Measurements from ENCODE around the gene CTCFL.
"Not testable (repeated sequence)": the region's sequence is repeated elsewhere in the genome, so short reads cannot be mapped to it uniquely, and the experiment has no call there.

Gene CTCFL

DNA sequence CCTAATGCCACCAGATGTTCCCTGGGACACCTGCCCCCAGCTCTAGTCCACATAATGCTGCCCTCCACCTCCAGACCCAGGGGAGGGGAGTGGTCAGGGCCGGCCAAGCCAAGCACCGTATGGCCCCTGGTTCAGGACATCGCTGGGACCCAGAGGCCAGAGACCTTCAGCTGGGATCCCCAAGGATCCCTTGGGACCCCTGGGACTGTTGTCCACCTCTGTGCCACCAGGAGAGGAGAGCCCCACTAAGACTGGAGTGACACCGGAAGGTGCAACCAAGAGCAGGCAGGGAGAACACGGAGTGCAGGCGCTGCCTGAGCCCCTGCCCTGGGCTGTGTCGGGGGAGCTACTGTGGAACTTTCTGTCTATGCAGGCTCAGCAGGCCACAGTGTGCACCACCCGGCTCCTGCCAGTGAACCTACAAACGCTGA lies 43.6 kb downstream of the CTCFL start:
- DNase-seq (ENCODE audit: low spot score), result peak; percentile 87

DNA sequence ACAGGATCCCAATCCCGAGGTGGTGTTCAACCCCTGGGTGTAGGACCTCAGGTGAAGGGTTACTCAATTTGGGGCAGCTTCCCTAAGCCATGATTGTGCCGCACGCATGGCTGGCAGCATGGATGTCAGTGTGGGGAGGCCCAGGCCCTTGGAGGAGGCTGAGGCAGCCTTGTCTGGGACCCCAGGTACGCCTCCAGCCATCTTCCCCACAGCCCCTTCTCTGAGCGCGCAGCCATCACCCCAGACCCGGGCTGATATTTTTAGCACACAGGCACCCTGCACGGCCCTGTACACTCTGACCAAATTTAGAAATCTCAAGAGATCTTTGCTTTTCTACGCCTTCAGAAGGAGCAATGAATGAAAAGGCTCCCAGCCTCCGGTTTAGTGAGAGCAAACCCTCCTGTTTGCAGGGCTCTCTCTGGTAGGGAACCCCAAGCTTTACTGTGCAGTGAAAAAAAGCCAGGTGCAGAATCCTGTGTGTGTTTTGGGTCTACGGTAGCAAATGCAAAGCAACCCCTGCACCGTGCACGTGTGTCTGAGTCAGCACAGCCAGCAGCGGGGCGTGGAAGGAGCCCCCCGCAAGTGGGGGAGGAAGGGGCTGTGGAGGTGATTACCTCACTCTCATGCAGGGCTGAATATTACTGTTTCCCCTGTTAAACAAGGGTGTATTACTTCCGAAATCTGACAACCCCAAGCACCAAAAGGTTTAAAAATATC lies 44.3 kb downstream of the CTCFL start:
- peak; percentile 93 for DNase-seq (ENCODE audit: low spot score)

DNA sequence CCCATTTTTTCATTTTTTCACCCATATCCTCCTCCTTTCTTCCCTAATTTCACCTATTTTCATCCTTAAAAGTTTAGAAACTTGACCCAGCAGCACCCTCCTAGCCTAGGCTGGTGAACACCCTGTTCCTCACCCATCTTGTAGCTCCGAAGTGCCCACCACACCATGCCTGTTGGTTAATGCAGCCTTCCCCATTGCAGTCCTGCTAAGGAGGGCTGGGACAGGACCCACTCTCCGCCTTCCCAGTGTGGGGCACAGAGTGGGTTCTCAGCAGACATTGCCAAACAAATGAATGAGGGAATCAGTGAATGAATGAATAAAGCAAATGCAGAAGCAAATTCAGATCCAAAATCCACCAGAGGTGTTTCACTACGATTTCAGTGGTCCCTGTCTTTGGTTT lies 45.7 kb downstream of the CTCFL start:
- DNase-seq (ENCODE audit: low spot score), result no peak

DNA sequence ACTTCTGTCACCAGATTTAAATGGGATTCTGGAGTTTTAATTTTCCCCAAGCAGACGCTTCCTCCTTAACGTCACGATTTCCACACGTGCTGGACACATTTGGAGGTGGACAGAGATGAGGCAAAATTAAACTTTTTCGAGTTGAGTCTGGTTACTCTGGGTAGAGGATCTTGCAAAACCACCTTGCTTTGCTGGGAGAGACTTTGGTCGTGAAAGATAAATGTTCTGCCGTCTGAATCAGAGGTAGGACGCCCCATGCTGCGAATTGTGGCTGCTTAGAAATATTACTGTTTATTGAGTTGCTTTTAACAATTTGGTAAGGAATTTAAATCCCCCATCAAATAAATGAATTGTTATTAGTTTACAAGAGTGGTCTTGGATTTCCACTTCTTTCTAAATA lies 46.8 kb downstream of the CTCFL start:
- no peak for DNase-seq (ENCODE audit: low spot score)

DNA sequence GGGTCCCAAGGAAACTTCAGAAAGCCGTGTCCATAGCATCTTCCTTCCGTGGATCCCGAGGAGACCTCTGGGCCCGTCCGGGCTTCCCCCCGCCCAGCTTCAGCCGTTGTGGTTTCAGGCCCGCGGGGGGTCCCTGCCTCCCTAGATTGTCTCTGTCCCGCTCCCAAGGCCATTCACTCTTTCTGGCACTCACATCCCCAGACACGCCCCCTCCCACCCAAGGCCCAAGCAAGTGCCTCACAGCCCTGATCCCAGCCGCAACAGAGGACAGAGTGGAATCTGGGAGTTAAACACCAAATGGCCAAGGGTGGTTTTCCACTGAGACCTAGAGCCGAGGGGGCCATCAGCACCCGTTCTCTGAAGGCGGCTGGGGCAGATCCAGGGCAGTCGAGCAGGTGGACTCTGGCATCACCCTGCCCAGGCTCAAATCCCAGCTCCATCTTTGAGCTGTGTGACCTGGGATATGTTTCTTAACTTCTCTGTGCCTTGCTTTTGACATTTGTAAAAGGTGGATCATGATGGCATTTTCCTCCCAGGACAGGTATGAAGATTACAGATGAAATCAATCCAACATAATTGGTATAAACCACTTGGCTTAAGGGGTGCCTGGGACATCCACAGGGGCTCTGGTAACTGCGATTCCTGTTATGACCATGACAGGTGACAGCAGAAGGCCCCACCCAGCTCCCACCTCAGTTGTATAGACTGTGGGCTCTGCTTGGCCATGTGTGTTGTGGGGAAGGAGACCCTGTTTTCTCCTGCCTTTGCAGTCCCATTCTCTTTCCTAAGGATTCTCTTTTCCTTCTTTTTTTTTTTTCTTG lies 48.1 kb downstream of the CTCFL start:
- no peak for DNase-seq (ENCODE audit: low spot score)

DNA sequence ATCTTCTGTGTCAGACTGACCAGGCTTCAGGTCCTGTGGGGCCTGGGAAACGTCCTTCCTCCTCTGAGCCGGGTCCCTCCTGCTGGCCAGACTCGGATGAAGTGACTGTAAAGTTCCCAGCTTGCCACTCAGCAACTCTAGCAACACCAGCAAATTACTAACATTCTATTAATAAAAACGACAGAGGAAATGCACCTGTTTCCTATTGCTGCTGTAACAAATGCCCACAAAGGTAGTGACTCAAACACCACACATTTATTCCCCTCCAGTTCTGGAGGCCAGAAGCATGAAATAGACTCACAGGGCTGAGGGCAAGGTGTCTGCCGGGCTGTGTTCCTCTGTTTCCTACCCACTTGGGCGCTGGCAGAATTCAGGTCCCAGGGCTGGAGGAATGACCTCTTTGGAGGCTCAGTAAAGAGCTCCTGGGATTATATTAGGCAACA lies 48.8 kb downstream of the CTCFL start:
- DNase-seq (ENCODE audit: low spot score), result peak; percentile 44

DNA sequence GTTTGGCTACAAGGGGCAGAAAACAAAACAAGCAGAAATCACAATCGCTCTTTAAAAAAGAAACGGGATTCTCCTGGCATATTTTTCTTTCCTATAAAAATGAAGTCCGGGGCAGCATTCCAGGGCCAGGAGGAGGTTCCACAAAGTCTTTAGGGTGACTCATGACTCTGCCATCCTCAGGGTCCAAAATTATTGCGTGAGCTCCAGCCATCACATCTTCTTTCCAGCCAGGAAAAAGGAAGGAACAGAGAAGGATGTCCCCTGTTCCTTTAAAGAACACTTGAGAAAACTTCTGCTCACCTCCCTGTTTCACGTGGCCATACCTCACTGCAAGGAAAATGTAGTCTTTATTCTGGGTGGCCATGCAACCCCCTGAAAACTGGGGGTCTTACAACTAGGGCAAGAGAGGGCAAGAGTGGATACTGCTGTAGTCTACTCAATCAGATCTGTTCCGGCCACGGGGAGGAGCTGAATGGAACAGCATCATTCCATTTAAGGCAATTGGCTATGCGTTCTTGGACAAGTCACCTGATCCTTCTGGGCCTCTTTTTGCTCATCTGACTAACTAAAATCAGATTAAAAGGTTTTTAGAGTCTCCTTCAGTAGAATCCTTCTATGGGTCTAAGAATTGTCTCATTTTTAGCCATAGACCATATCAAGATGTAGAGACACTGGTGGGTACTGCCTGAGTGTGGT lies 49.4 kb downstream of the CTCFL start:
- no peak for DNase-seq (ENCODE audit: low spot score)

DNA sequence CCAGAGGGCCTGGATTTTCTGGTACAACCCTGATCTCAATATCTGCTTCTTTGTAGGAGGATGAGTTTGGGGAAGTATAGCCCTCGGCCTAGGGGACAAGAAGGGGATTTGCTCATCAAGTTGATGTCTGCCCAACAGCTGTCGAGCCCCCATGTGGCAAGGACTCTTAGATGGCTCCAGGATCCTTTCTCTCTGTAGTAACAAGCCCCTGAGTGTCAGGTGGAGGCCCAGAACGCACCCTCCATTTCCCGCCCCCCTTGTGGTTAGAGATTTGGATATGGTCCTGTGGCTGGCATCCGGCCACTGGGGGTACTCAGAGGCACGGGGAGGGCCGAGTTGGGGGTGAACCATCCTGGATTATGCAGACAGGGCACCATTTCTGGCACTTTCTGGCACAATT lies 50.1 kb downstream of the CTCFL start:
- DNase-seq (ENCODE audit: low spot score), result peak; percentile 35

DNA sequence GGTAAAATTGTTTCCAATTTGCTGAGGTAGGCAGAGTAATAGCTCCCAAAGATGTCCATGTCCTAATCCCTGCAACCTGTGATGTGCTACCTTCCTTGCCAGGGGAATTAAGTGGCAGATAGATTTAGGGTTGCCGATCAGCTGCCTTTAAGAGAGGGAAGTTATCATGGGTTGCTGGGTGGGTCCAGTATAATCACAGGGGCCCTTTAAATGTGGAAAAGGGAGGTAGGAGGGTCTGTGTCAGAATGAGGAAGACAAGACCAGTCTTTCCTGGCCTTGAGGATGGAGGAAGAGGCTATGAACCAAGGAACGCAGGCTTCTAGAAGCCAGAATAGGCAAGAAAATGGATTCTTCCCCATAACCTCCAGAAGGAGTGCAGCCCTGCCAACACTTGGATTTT lies 50.7 kb downstream of the CTCFL start:
- DNase-seq (ENCODE audit: low spot score), result no peak

DNA sequence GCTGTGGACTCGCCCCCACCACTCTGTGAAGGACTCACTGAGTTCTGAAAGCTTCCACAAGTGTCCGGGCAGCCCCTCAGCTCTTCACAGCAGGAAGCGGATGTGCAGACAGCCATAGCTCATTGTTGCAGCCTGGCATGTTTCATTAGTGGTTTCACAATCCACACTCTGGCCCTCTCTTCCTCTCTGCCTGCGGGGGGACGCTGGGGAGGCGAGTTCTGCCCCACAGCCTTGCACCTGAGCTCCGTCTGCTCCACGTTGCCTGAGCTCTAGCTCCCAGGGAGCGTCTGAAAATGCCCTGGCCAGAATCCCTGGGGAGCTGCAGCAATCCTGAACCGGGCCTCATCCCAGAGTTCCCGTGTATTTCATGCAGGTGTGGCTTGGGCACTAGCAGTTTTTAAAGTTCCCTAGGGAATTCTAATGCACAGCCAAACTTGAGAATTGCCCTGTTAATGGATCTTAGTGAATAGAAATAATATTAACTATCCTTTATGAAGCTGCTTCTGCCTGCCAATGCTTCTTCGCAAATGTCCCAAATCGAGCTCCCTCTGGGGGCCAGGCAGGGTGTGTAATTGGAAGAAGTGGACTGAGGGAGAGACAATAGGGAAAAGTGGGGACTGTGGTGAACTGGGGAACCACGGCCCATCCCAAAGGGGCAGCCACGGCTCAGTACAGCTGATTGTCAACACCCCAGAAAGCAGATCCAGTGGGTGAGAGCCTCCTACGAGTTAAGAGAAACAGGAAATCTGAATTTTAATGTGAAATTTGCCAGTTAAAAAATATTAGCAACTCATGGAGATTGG lies 51.5 kb downstream of the CTCFL start:
- peak; percentile 57 for DNase-seq (ENCODE audit: low spot score)

DNA sequence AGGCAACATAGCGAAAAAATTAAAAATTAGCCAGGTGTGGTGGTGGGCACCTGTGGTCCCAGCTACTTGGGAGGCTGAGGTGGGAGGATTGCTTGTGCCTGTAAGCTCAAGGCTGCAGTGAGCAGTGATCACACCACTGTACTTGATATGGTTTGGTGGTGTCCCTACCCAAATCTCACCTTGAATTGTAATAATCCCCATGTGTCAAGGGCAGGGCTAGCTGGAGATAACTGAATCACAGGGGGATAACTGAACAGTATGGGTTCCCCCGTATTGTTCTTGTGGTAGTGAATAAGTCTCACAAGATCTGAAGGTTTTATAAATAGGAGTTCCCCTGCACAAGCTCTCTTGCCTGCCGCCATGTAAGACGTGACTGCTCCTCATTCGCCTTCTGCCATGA lies 52.5 kb downstream of the CTCFL start:
- not testable (repeated sequence) for DNase-seq (ENCODE audit: low spot score)

DNA sequence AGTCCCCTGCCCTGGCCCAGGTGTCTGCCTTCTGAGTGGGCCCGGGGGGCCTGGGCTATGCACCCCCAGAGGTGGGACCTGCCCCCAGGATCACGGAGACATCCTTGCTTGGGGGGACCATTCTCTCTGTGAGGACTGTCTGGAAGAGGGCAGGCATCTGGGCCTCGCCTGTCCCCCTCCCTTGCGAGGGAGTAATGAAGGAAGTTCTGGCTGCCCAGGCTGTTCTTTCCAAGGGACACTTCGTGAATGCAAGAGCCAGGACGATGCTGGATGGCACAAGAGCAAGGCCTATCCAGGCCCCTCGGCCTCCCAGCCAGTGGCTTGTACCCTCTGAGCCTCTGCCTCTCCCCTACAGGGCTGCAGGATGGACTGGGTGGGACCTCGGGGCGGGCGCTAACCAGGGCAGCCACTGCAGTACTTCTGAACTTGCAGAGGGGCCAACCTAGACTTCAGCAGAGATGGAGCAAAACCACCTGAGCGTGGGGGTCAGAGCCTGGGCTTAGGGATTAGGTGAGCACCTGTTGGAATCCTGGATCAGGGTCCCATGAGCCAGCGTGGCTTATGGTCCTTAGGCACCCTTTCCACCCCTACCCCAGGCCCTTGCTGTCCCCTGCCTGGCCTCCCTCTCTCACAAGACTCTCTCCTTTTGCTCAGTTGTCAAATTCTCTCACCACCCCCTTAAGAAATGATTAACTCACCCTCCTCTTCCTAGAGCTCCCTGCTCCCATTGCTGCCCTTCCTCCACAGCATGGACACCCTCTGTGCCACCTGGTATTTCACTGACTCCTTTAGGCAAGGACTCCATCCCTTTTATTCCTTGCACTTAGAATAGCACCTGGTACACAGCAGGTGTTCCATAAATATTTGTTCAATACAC lies 53.2 kb downstream of the CTCFL start:
- DNase-seq (ENCODE audit: low spot score), result no peak

DNA sequence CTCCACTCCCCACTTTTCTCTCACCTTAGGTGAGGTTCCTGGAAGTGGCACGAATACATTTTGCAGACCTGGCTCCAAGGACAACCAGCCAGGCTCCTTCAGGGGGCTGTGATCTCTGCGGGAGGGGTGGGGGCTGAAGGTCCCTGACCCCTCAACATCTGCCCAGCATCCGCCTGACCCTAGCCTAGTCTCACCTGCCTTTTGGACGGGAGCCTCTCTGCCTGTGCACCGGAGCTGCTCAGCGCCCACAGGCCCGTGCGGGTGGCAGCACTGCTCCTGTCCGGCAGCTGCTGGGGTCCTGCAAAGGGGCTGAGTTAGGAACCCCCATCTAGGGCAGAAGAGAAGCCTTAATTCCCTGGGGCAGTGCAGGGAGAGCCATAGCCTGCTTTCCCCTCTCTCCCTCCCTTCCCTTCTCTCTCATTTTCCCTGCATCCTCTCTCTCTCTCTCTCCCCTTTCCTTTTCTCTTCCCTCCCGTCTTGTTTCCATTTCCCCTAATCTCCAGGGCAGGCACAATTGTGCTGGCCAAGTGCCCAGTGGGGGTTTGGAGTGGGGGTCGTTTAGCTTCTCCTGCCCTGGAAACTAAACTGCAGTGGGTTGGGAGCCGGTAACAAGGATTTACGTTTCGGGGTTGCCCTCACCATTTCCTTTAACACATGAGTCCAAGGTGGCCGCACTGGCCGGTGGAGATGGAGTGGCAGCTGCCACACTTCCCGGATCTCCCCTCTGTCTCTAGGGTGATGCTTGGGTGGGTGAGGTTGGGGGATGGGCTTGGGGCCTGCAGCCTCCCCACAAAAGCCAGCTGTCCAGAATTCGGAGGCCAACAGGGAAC lies 54.1 kb downstream of the CTCFL start:
- no peak for DNase-seq (ENCODE audit: low spot score)

DNA sequence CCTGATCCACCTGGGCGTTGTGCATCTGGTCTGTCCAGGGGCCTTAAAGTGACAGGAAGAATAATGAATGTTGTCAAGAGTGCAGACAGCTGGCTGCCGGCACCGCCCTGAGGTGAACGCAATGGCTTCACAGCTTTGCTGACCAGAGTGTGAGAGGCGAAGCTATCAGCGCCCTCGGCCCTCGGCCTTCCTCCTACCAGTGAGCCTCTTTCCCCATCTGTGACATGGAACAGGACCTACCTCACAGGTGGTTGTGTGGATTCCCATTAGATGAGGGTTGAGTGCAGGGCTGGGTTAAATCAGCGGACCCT lies 54.8 kb downstream of the CTCFL start:
- no peak for DNase-seq (ENCODE audit: low spot score)

DNA sequence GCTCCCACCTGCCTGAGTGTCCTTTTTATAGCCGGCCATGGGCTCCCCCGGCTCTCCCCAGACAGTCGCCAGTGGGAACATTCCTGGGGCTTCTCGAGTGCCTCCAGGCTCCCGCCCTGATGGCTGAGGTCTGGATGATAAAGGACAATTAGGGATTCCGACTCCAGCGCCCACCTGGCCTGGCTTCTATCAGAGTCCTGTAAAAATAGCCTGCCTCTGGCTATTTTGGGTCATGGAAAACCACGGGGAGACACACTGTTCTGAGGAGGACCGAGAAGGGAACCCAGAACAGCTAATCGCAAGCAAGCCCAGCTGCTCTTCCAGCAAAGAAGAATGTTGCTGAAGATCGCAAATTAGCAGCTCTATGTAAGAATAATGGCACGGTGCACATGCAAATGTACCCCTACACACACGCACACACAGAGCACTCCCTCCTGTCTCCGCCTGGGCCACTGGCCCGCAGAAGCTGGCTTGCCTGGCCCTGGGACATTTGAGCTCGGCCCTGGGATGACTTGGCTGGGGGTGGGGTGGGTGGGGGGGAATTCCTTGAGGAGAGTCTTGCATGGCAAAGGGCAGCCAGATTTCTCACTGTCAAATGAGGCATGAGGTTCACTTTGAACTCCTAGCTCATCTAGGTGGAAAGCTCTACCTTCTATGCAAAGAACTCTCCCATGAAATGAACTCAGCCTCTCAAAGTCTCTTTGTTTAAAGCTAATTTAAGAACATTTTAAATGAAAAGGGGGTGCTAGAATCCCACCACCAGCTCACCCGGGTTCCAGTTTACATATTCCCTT lies 55.3 kb downstream of the CTCFL start:
- peak; percentile 69 for DNase-seq (ENCODE audit: low spot score)

DNA sequence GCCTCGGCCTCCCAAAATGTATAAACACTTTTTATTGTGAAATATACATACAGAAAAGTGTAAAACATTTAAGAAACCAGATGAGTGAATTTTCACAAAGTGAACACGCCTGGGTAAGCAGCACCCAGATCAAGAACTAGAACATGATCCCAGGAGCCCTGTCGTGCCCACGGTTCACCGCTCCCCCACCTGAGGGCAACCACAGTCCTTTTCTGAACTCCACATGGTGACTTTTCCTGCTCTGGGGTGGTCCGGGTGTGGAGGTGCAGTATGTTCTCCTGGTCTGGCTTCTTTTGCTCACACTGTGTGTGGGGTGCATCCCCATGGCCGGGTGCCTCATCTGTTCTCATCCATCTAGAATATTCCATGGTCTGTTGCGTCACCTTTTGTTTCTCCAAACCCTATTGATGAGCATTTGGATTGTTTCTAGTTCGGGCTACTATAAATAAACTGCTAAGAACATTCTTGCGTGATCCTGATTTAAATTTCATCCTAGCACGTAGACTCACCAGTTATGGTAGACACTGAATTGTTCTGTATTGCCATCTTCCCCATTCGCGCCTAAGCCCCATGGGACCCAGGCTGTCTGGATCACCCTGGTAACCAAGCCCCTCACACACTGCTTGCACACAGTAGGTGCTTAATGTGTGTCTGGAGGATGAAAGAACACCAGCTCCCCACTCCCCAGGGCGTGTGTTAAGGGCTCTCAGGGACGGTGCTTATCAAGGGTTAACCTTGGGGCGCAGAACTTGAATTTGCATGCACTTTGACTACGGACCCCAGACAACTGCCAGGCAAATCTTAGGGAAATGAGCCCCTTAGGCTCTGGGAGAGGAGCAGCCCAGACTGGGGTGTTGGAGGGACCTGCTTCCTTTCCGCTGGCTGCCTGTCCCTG lies 56.2 kb downstream of the CTCFL start:
- DNase-seq (ENCODE audit: low spot score), result peak; percentile 72

DNA sequence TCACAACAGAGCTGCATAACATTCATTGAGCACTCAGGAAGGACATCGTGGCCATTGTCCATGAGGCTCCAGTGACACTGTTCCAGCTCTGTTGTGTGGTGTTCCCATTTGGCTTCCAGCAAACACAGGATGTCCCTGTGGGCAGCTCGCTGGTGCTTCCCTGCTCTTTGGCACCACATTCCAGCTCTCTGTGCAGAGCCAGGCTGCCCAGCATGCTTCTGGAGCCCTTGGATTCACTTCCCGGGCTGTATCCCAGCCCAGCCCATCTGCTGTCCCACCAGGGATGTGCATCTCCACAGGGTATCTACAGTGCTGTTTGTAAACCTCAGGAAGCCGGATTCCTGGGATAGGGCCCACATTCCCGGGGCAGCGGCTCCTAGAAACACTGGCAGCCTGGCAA lies 57.2 kb downstream of the CTCFL start:
- no peak for DNase-seq (ENCODE audit: low spot score)

DNA sequence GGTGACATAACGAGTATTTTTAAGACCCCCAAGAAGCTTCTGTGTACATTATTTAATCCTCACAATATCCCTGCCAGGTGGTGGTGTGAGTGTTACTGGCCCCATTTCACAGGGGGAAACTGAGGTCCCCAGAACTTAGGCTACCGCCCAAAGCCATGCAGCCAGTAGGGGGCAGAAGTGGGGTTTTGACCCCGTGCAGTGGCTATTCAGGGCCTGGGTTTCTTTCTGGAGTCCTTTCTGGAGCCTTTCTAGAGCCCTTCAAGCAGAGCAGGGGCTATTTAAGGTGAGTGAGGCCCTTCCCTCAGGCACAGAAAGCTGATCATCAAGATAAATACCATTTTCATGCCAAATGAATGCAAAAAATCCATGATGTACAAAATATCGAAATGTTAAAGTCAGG lies 59.0 kb downstream of the CTCFL start:
- no peak for DNase-seq (ENCODE audit: low spot score)

Measured in germinal center (tissue), 1 donor.